OCI-LY3 (cell line): ENCODE data around the gene FGF5.

Experiments used
- CTCF ChIP-seq: fragments of 200-600, 300-600 bp; sonication (generic); IDR thresholded peaks from 2 replicates; pipeline ENCODE4 v1.5.1; 2014; ENCODE audit warnings: antibody characterized with exemption, low read length, low read depth
- EZH2phosphoT487 ChIP-seq: fragments of 200-600 bp; shearing (Covaris generic); IDR thresholded peaks from 2 replicates; pipeline ENCODE4 v1.6.1; 2018; ENCODE audit warnings: antibody characterized with exemption, mixed run types, low read depth

DNA sequence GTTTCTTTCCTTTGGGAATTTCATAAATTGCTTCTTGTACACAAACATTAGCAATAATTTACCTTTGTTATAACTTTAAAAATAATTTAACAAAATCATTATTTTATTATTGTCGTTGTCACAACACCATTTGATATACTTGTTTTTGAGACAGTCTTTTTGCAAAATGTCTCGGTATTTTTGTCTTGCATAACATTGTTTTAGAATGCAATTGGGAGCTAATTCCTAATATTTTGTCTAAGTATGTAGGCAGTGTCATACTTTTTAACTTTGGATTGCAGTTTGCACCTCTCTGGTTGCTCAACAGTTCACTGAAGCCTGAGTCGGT lies 68.7 kb downstream of the FGF5 start:
- TF ChIP-seq CTCF (no peak), EZH2phosphoT487 (no peak)
